ENCODE results near the gene ADAM17.

The ADAM17 gene

GRCh38 chr2:9497017-9497416 lies 58.6 kb downstream of the ADAM17 start:
- H4K91ac ChIP-seq (ENCODE audit: low read depth, low read length, poor library complexity) = no peak overlapping the region
- no CpG with 5 or more reads among the region's 4 CpGs for WGBS, 2 donors (ENCODE audit: extremely low coverage in 2 of 2, insufficient read length in 2 of 2, insufficient replicate concordance in 1 of 2)
- no peak overlapping the region for H3K27ac ChIP-seq (replicated peaks; ENCODE audit: low read length)
- no peak overlapping the region for H3K14ac ChIP-seq (ENCODE audit: low read length)
- no peak overlapping the region for H2AFZ ChIP-seq (ENCODE audit: low read length)
- no peak overlapping the region for H3K4ac ChIP-seq (ENCODE audit: low read length)
- no peak overlapping the region for H2BK15ac ChIP-seq (ENCODE audit: low read length)
- no peak for DNase-seq (ENCODE audit: low spot score)
- no peak overlapping the region for H3K9ac ChIP-seq (ENCODE audit: low read depth, low read length, poor library complexity)
- H3K4me3 ChIP-seq (ENCODE audit: low read length in 2 of 2) = no peak overlapping the region
- H3K4me2 ChIP-seq (ENCODE audit: insufficient read depth, low read length, poor library complexity, severe bottlenecking) = no peak overlapping the region
- H3K4me1 ChIP-seq (ENCODE audit: control insufficient read depth in 2 of 2, insufficient read depth in 1 of 2, low read depth in 1 of 2, low read length in 2 of 2) = no peaks in the 10 kb centered on the region
- no peak overlapping the region for H2AK5ac ChIP-seq (ENCODE audit: low read depth, low read length)
- no peaks in the 10 kb centered on the region for H3K27me3 ChIP-seq (ENCODE audit: control insufficient read depth in 3 of 3, insufficient read depth in 3 of 3, low read depth in 1 of 3, low read length in 3 of 3)
- H3K79me1 ChIP-seq (ENCODE audit: low read depth, low read length) = no peaks in the 10 kb centered on the region
- no peaks in the 10 kb centered on the region for H3K9me3 ChIP-seq (replicated peaks in 1 of 2; ENCODE audit: control insufficient read depth in 2 of 2, insufficient read depth in 1 of 2, low read depth in 1 of 2, low read length in 2 of 2)
- no peak overlapping the region for H3K18ac ChIP-seq (ENCODE audit: low read length)
- peaks cover 25 to 97% of the 10 kb centered on the region in 2 donors for H3K36me3 ChIP-seq (replicated peaks in 1 of 2; ENCODE audit: control insufficient read depth in 2 of 2, insufficient read depth in 2 of 2, low read length in 2 of 2)
- no peak overlapping the region for H2BK120ac ChIP-seq (ENCODE audit: low read depth, low read length)
- no peak overlapping the region for H2BK12ac ChIP-seq (ENCODE audit: low read length)
- H2BK5ac ChIP-seq (ENCODE audit: low read length) = no peak overlapping the region
- H3K23ac ChIP-seq (ENCODE audit: low read depth, low read length, poor library complexity) = no peak overlapping the region
- no peak overlapping the region for H4K8ac ChIP-seq (ENCODE audit: low read depth, low read length)

GRCh38 chr2:9494081-9494480 lies 61.5 kb downstream of the ADAM17 start:
- Histone ChIP-seq H3K23ac (ENCODE audit: low read depth, low read length, poor library complexity) (no peak overlapping the region), H3K9me3 (replicated peaks in 1 of 2; ENCODE audit: control insufficient read depth in 2 of 2, insufficient read depth in 1 of 2, low read depth in 1 of 2, low read length in 2 of 2) (no peaks in the 10 kb centered on the region), H2BK120ac (ENCODE audit: low read depth, low read length) (no peak overlapping the region), H3K14ac (ENCODE audit: low read length) (no peak overlapping the region), H2BK15ac (ENCODE audit: low read length) (no peak overlapping the region), H3K4me3 (ENCODE audit: low read length in 2 of 2) (no peak overlapping the region), H2BK12ac (ENCODE audit: low read length) (no peak overlapping the region), H3K4me1 (ENCODE audit: control insufficient read depth in 2 of 2, insufficient read depth in 1 of 2, low read depth in 1 of 2, low read length in 2 of 2) (no peaks in the 10 kb centered on the region), H4K8ac (ENCODE audit: low read depth, low read length) (no peak overlapping the region), H3K4ac (ENCODE audit: low read length) (no peak overlapping the region), H4K91ac (ENCODE audit: low read depth, low read length, poor library complexity) (no peak overlapping the region), H3K9ac (ENCODE audit: low read depth, low read length, poor library complexity) (no peak overlapping the region), H3K27ac (replicated peaks; ENCODE audit: low read length) (no peak overlapping the region), H3K79me1 (ENCODE audit: low read depth, low read length) (no peaks in the 10 kb centered on the region), H3K27me3 (ENCODE audit: control insufficient read depth in 3 of 3, insufficient read depth in 3 of 3, low read depth in 1 of 3, low read length in 3 of 3) (no peaks in the 10 kb centered on the region), H3K4me2 (ENCODE audit: insufficient read depth, low read length, poor library complexity, severe bottlenecking) (no peak overlapping the region), H2BK5ac (ENCODE audit: low read length) (no peak overlapping the region), H3K18ac (ENCODE audit: low read length) (no peak overlapping the region), H2AK5ac (ENCODE audit: low read depth, low read length) (no peak overlapping the region), H2AFZ (ENCODE audit: low read length) (no peak overlapping the region), H3K36me3 (replicated peaks in 1 of 2; ENCODE audit: control insufficient read depth in 2 of 2, insufficient read depth in 2 of 2, low read length in 2 of 2) (peaks cover 40 to 99% of the 10 kb centered on the region in 2 donors)
- no peak for DNase-seq (ENCODE audit: low spot score)
- WGBS, 2 donors (ENCODE audit: extremely low coverage in 2 of 2, insufficient read length in 2 of 2, insufficient replicate concordance in 1 of 2) = no CpG with 5 or more reads among the region's 1 CpG

- Histone ChIP-seq H3K23ac (ENCODE audit: low read depth, low read length, poor library complexity) (no peak overlapping the region), H2AFZ (ENCODE audit: low read length) (no peak overlapping the region), H3K4me1 (ENCODE audit: control insufficient read depth in 2 of 2, insufficient read depth in 1 of 2, low read depth in 1 of 2, low read length in 2 of 2) (no peaks in the 10 kb centered on the region), H3K14ac (ENCODE audit: low read length) (no peak overlapping the region), H3K4ac (ENCODE audit: low read length) (no peak overlapping the region), H2AK5ac (ENCODE audit: low read depth, low read length) (no peak overlapping the region), H2BK15ac (ENCODE audit: low read length) (no peak overlapping the region), H2BK5ac (ENCODE audit: low read length) (no peak overlapping the region), H3K18ac (ENCODE audit: low read length) (no peak overlapping the region), H4K8ac (ENCODE audit: low read depth, low read length) (no peak overlapping the region), H3K9me3 (replicated peaks in 1 of 2; ENCODE audit: control insufficient read depth in 2 of 2, insufficient read depth in 1 of 2, low read depth in 1 of 2, low read length in 2 of 2) (no peaks in the 10 kb centered on the region), H3K4me3 (ENCODE audit: low read length in 2 of 2) (no peak overlapping the region), H3K79me1 (ENCODE audit: low read depth, low read length) (no peaks in the 10 kb centered on the region), H3K27ac (replicated peaks; ENCODE audit: low read length) (no peak overlapping the region), H3K36me3 (replicated peaks in 1 of 2; ENCODE audit: control insufficient read depth in 2 of 2, insufficient read depth in 2 of 2, low read length in 2 of 2) (peaks cover 39 to 99% of the 10 kb centered on the region in 2 donors), H3K4me2 (ENCODE audit: insufficient read depth, low read length, poor library complexity, severe bottlenecking) (no peak overlapping the region), H3K9ac (ENCODE audit: low read depth, low read length, poor library complexity) (no peak overlapping the region), H2BK12ac (ENCODE audit: low read length) (no peak overlapping the region), H3K27me3 (ENCODE audit: control insufficient read depth in 3 of 3, insufficient read depth in 3 of 3, low read depth in 1 of 3, low read length in 3 of 3) (no peaks in the 10 kb centered on the region), H4K91ac (ENCODE audit: low read depth, low read length, poor library complexity) (no peak overlapping the region), H2BK120ac (ENCODE audit: low read depth, low read length) (no peak overlapping the region)
- DNase-seq (ENCODE audit: low spot score) = no peak
- WGBS, 2 donors (ENCODE audit: extremely low coverage in 2 of 2, insufficient read length in 2 of 2, insufficient replicate concordance in 1 of 2) = no CpG with 5 or more reads among the region's 3 CpGs
These were observed 62.2 kb downstream of the ADAM17 start for GRCh38 chr2:9493478-9493877.

- no peak overlapping the region for H3K4me3 ChIP-seq (ENCODE audit: low read length in 2 of 2)
- no peak for DNase-seq (ENCODE audit: low spot score)
- H3K18ac ChIP-seq (ENCODE audit: low read length) = no peak overlapping the region
- H4K8ac ChIP-seq (ENCODE audit: low read depth, low read length) = no peak overlapping the region
- no CpG with 5 or more reads among the region's 2 CpGs for WGBS, 2 donors (ENCODE audit: extremely low coverage in 2 of 2, insufficient read length in 2 of 2, insufficient replicate concordance in 1 of 2)
- no peak overlapping the region for H3K27ac ChIP-seq (replicated peaks; ENCODE audit: low read length)
- H2AFZ ChIP-seq (ENCODE audit: low read length) = no peak overlapping the region
- H3K4me2 ChIP-seq (ENCODE audit: insufficient read depth, low read length, poor library complexity, severe bottlenecking) = no peak overlapping the region
- peaks cover 41 to 99% of the 10 kb centered on the region in 2 donors for H3K36me3 ChIP-seq (replicated peaks in 1 of 2; ENCODE audit: control insufficient read depth in 2 of 2, insufficient read depth in 2 of 2, low read length in 2 of 2)
- H3K9ac ChIP-seq (ENCODE audit: low read depth, low read length, poor library complexity) = no peak overlapping the region
- H4K91ac ChIP-seq (ENCODE audit: low read depth, low read length, poor library complexity) = no peak overlapping the region
- no peaks in the 10 kb centered on the region for H3K27me3 ChIP-seq (ENCODE audit: control insufficient read depth in 3 of 3, insufficient read depth in 3 of 3, low read depth in 1 of 3, low read length in 3 of 3)
- H2BK120ac ChIP-seq (ENCODE audit: low read depth, low read length) = no peak overlapping the region
- H2AK5ac ChIP-seq (ENCODE audit: low read depth, low read length) = no peak overlapping the region
- no peak overlapping the region for H2BK5ac ChIP-seq (ENCODE audit: low read length)
- H3K9me3 ChIP-seq (replicated peaks in 1 of 2; ENCODE audit: control insufficient read depth in 2 of 2, insufficient read depth in 1 of 2, low read depth in 1 of 2, low read length in 2 of 2) = no peaks in the 10 kb centered on the region
- no peak overlapping the region for H3K14ac ChIP-seq (ENCODE audit: low read length)
- no peak overlapping the region for H3K23ac ChIP-seq (ENCODE audit: low read depth, low read length, poor library complexity)
- no peak overlapping the region for H2BK15ac ChIP-seq (ENCODE audit: low read length)
- no peak overlapping the region for H3K4ac ChIP-seq (ENCODE audit: low read length)
- no peaks in the 10 kb centered on the region for H3K79me1 ChIP-seq (ENCODE audit: low read depth, low read length)
- no peak overlapping the region for H2BK12ac ChIP-seq (ENCODE audit: low read length)
- no peaks in the 10 kb centered on the region for H3K4me1 ChIP-seq (ENCODE audit: control insufficient read depth in 2 of 2, insufficient read depth in 1 of 2, low read depth in 1 of 2, low read length in 2 of 2)
These were observed 62.7 kb downstream of the ADAM17 start for GRCh38 chr2:9492927-9493326.

All from neuronal stem cell (in vitro differentiated cells).